Measurements from ENCODE around the gene P2RY2. TPM values are rescaled to one million over a fixed set of nuclear protein-coding genes. Genes with fewer than 3 reads are reported as not detected.
A peak's percentile ranks its signal among the peaks of the same experiment; 100 is the strongest.

Gene P2RY2
- polyA plus RNA-seq, 3 donors: 2.8 to 24.1 (median 12.7) TPM

DNA sequence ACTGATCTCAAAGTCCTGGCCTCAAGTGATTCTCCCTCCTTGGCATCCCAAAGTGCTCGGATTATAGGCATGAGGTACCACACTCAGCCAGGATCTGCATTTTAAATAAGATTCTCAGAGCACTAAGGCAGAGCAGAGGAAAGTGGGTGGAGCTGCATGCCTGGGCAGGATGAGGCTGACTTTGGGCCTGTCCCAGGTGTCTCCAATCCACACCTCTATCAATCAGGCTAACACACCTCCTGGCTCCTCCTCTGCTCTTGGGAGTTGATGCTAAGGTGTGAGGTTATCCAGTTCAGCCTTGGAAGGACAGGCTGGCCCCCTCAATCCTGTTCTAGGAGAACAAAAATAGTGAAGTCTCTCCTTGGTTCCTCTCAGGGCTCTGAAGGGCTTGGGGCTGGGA, 30.2 kb upstream of the P2RY2 start:
- H3K27ac ChIP-seq (ENCODE audit: low read depth in 1 of 2, low read length in 2 of 2): peak overlapping the region; percentile 78 to 87
- no peaks in the 10 kb centered on the region for H3K9me3 ChIP-seq (replicated peaks in 1 of 2; ENCODE audit: control insufficient read depth in 1 of 2, insufficient read depth in 1 of 2, low read length in 2 of 2)
- peaks cover 0 to 2% (median 0%) of the 10 kb centered on the region in 7 donors for H3K9me3 Mint-ChIP-seq
- intact Hi-C loops (cut with micrococcal nuclease): loop anchor here (2.0 to 5.0 kb wide), 5 partner anchors 17 to 104 kb away; no protein-coding TSS in a partner anchor
- peaks cover 81% of the 10 kb centered on the region for H3K4me1 Mint-ChIP-seq
- H3K27me3 Mint-ChIP-seq (ENCODE audit: low read depth in 3 of 3): peaks cover 0 to 7% (median 6%) of the 10 kb centered on the region in 3 donors
- H3K4me3 ChIP-seq (replicated peaks in 1 of 3; ENCODE audit: low read depth in 2 of 3, low read length in 3 of 3): no peak overlapping the region
- WGBS (ENCODE audit: insufficient coverage): no CpG with 5 or more reads among the region's 1 CpG
- peaks cover 59% of the 10 kb centered on the region for H3K79me2 ChIP-seq (ENCODE audit: insufficient read depth, low read length)
- peaks cover 82% of the 10 kb centered on the region in 2 donors for H3K4me1 ChIP-seq (ENCODE audit: control insufficient read depth in 1 of 2, insufficient read depth in 2 of 2, low read length in 2 of 2)
- no peak overlapping the region for H2AFZ ChIP-seq (ENCODE audit: insufficient read depth, low read depth, low read length, poor library complexity, severe bottlenecking)
- no peaks in the 10 kb centered on the region for H3K36me3 ChIP-seq (replicated peaks in 1 of 2; ENCODE audit: control insufficient read depth in 1 of 2, insufficient read depth in 2 of 2, low read length in 2 of 2)
- H3K9ac ChIP-seq (ENCODE audit: insufficient read depth, low read length, poor library complexity, severe bottlenecking): peak overlapping the region; percentile 5
- H3K4me2 ChIP-seq (replicated peaks; ENCODE audit: extremely low read depth, low read length, poor library complexity, severe bottlenecking): no peak overlapping the region
- TF ChIP-seq, protein P1, sequence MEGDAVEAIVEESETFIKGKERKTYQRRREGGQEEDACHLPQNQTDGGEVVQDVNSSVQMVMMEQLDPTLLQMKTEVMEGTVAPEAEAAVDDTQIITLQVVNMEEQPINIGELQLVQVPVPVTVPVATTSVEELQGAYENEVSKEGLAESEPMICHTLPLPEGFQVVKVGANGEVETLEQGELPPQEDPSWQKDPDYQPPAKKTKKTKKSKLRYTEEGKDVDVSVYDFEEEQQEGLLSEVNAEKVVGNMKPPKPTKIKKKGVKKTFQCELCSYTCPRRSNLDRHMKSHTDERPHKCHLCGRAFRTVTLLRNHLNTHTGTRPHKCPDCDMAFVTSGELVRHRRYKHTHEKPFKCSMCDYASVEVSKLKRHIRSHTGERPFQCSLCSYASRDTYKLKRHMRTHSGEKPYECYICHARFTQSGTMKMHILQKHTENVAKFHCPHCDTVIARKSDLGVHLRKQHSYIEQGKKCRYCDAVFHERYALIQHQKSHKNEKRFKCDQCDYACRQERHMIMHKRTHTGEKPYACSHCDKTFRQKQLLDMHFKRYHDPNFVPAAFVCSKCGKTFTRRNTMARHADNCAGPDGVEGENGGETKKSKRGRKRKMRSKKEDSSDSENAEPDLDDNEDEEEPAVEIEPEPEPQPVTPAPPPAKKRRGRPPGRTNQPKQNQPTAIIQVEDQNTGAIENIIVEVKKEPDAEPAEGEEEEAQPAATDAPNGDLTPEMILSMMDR (IDR thresholded peaks at IDR 0.05): no peak
- H3K4me3 Mint-ChIP-seq: no peak overlapping the region
- peak overlapping the region in 6 of 7 donors; percentile 59 to 97 (median 94) for H3K27ac Mint-ChIP-seq
- no peaks in the 10 kb centered on the region for H3K27me3 ChIP-seq (ENCODE audit: control insufficient read depth in 2 of 2, insufficient read depth in 2 of 2, low read length in 2 of 2)
- DNase-seq: no peak
- no peaks in the 10 kb centered on the region for H4K20me1 ChIP-seq (ENCODE audit: insufficient read depth, low read length)
- H3K36me3 Mint-ChIP-seq: peaks cover 4 to 6% of the 10 kb centered on the region in 2 donors

DNA sequence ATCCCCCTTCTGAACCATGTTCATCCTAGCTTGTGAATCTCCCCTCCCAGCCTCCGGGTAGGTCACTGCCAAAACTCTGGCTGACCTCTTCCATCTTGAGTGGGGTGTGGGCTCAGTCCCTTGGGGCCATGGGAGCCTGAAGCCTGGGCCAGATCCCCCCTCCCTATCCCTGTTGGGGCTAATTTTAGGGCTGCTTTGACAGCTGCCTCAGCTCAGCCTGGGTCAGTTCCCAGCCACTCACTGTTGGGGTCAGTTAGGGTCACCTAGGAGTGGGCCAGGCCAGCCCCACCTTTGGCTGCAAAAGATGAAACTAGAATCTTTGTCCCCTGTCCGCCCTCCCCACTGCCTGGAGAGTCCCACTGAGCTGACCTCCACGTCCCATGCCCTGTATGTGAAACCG, 29.8 kb upstream of the P2RY2 start:
- H3K9me3 Mint-ChIP-seq: peaks cover 0 to 2% (median 0%) of the 10 kb centered on the region in 7 donors
- Histone ChIP-seq H3K9me3 (replicated peaks in 1 of 2; ENCODE audit: control insufficient read depth in 1 of 2, insufficient read depth in 1 of 2, low read length in 2 of 2) (no peaks in the 10 kb centered on the region), H3K4me3 (replicated peaks in 1 of 3; ENCODE audit: low read depth in 2 of 3, low read length in 3 of 3) (no peak overlapping the region), H3K4me2 (replicated peaks; ENCODE audit: extremely low read depth, low read length, poor library complexity, severe bottlenecking) (no peak overlapping the region), H3K36me3 (replicated peaks in 1 of 2; ENCODE audit: control insufficient read depth in 1 of 2, insufficient read depth in 2 of 2, low read length in 2 of 2) (no peaks in the 10 kb centered on the region), H3K27ac (ENCODE audit: low read depth in 1 of 2, low read length in 2 of 2) (peak overlapping the region; percentile 78 to 87), H3K79me2 (ENCODE audit: insufficient read depth, low read length) (peaks cover 59% of the 10 kb centered on the region), H3K4me1 (ENCODE audit: control insufficient read depth in 1 of 2, insufficient read depth in 2 of 2, low read length in 2 of 2) (peaks cover 86% of the 10 kb centered on the region in 2 donors), H3K27me3 (ENCODE audit: control insufficient read depth in 2 of 2, insufficient read depth in 2 of 2, low read length in 2 of 2) (no peaks in the 10 kb centered on the region), H2AFZ (ENCODE audit: insufficient read depth, low read depth, low read length, poor library complexity, severe bottlenecking) (no peak overlapping the region), H4K20me1 (ENCODE audit: insufficient read depth, low read length) (no peaks in the 10 kb centered on the region), H3K9ac (ENCODE audit: insufficient read depth, low read length, poor library complexity, severe bottlenecking) (peak overlapping the region; percentile 5)
- TF ChIP-seq, protein P1 (IDR thresholded peaks at IDR 0.05): no peak
- no peak for DNase-seq
- peak overlapping the region; percentile 88 to 97 (median 94) for H3K27ac Mint-ChIP-seq
- intact Hi-C loops (cut with micrococcal nuclease): loop anchor here (2.0 to 5.0 kb wide), 5 partner anchors 16 to 104 kb away; no protein-coding TSS in a partner anchor
- H3K4me3 Mint-ChIP-seq: no peak overlapping the region
- peaks cover 4 to 6% of the 10 kb centered on the region in 2 donors for H3K36me3 Mint-ChIP-seq
- H3K27me3 Mint-ChIP-seq (ENCODE audit: low read depth in 3 of 3): peaks cover 0 to 7% (median 6%) of the 10 kb centered on the region in 3 donors
- H3K4me1 Mint-ChIP-seq: peaks cover 86% of the 10 kb centered on the region
- 96% methylated on average over 3 of the region's 4 CpGs for WGBS (ENCODE audit: insufficient coverage)

Data from CD14-positive monocyte (primary cell).